ENCODE results near the gene EPHB1. TPM values are rescaled to one million over a fixed set of nuclear protein-coding genes. Genes with fewer than 3 reads are reported as not detected.

EPHB1 gene
- polyA plus RNA-seq, 1 of the 3 experiments (the other 2 are of a cell fraction), result 1.2 TPM

- H3K27me3 ChIP-seq (ENCODE audit: insufficient read depth), result no peaks in the 10 kb centered on the region
- H3K79me2 ChIP-seq (ENCODE audit: insufficient read depth), result no peaks in the 10 kb centered on the region
- CTCF ChIA-PET, result no interaction called here
- no peak for TF ChIP-seq USF2 (IDR thresholded peaks at IDR 0.05; ENCODE audit: borderline replicate concordance, low read depth, low read length)
- TF ChIP-seq CTCF (IDR thresholded peaks at IDR 0.05), result no peak
- no peak for TF ChIP-seq FOXJ3 (CRISPR knock-in tag; IDR thresholded peaks at IDR 0.05)
- TF ChIP-seq RAD21 (IDR thresholded peaks at IDR 0.05; ENCODE audit: low read length), result no peak
- no peak for TF ChIP-seq TAF1 (IDR thresholded peaks at IDR 0.05; ENCODE audit: borderline replicate concordance, low read depth, low read length)
- TF ChIP-seq POLR2AphosphoS5 (IDR thresholded peaks at IDR 0.05; ENCODE audit: low read depth, low read length), result no peak
- TF ChIP-seq YY1 (IDR thresholded peaks at IDR 0.05; ENCODE audit: low read depth), result no peak
- no peak for TF ChIP-seq ELF1 (IDR thresholded peaks at IDR 0.05)
- TF ChIP-seq SMC3 (IDR thresholded peaks at IDR 0.05; ENCODE audit: low read depth, low read length), result no peak
- TF ChIP-seq GABPA (IDR thresholded peaks at IDR 0.05; ENCODE audit: low read depth), result no peak
- no peak for TF ChIP-seq IRF3 (IDR thresholded peaks at IDR 0.05; ENCODE audit: low read depth, low read length)
- TF ChIP-seq TEAD4 (IDR thresholded peaks at IDR 0.05; ENCODE audit: borderline replicate concordance, insufficient read depth), result no peak
- TF ChIP-seq TCF12 (IDR thresholded peaks at IDR 0.05), result no peak
- TF ChIP-seq PBX3 (IDR thresholded peaks at IDR 0.05), result no peak
- TF ChIP-seq REST (IDR thresholded peaks at IDR 0.05; ENCODE audit: low read depth, low read length), result no peak
- TF ChIP-seq MAX (IDR thresholded peaks at IDR 0.05; ENCODE audit: low read depth), result no peak
- 41% methylated on average over 4 of the region's 4 CpGs for WGBS (ENCODE audit: low lambda C conversion rate)
- H3K9me2 ChIP-seq, result no peaks in the 10 kb centered on the region
- no peaks in the 10 kb centered on the region for H3K36me3 ChIP-seq (replicated peaks in 1 of 2; ENCODE audit: control insufficient read depth in 1 of 2, insufficient read depth in 2 of 2, low read length in 1 of 2)
- no peaks in the 10 kb centered on the region for H3K9me3 ChIP-seq
- no peak overlapping the region for H3K9ac ChIP-seq
- H3K4me3 ChIP-seq (ENCODE audit: low read depth in 2 of 2, low read length in 1 of 2), result no peak overlapping the region
- H3K27ac ChIP-seq (ENCODE audit: low read depth in 2 of 2, low read length in 1 of 2), result no peak overlapping the region
- H3K4me2 ChIP-seq, result no peak overlapping the region
- H3F3A ChIP-seq (replicated peaks; ENCODE audit: insufficient read depth), result no peaks in the 10 kb centered on the region
- H4K20me1 ChIP-seq (ENCODE audit: insufficient read depth), result no peaks in the 10 kb centered on the region
- H2AFZ ChIP-seq (ENCODE audit: low read depth), result no peak overlapping the region
- POLR2A ChIA-PET, result no interaction called here
- H3K4me1 ChIP-seq (ENCODE audit: control insufficient read depth in 1 of 2, insufficient read depth in 2 of 2, low read depth in 1 of 2, low read length in 1 of 2), result no peaks in the 10 kb centered on the region; a peak in 1 of 4 replicates
- DNase-seq, result no peak
Observed at GRCh38 chr3:135034291-135034768, 239.3 kb downstream of the EPHB1 start.
